Mucosa of rectum (tissue), 2 donors: ENCODE results near the gene ST6GALNAC6.

Experiments
- H3K27ac ChIP-seq, 2 donors: one replicate each; pipeline ENCODE4 v1.7.0; 2013; ENCODE audit warnings: inconsistent platforms in 2 of 2, low read depth in 2 of 2, low read length in 2 of 2
- H3K27me3 ChIP-seq, 2 donors: one replicate each; pipeline ENCODE4 v1.7.0; 2013; ENCODE audit warnings: low read length in 2 of 2; ENCODE audit not compliant: control insufficient read depth in 2 of 2, insufficient read depth in 2 of 2
- H3K36me3 ChIP-seq, 2 donors: one replicate each; pipeline ENCODE4 v1.7.0; 2013; ENCODE audit warnings: low read length in 2 of 2; ENCODE audit not compliant: control insufficient read depth in 2 of 2, insufficient read depth in 2 of 2
- H3K4me1 ChIP-seq, 2 donors: one replicate each; pipeline ENCODE4 v1.7.0; 2013; ENCODE audit warnings: low read length in 2 of 2, mild to moderate bottlenecking in 1 of 2; ENCODE audit not compliant: control insufficient read depth in 2 of 2, insufficient read depth in 2 of 2
- H3K4me3 ChIP-seq, 2 donors: one replicate each; pipeline ENCODE4 v1.7.0; 2013; ENCODE audit warnings: low read length in 2 of 2
- H3K9ac ChIP-seq, 2 donors: one replicate each; pipeline ENCODE4 v1.7.0; 2013; ENCODE audit warnings: low read length in 2 of 2, low read depth in 1 of 2, mild to moderate bottlenecking in 1 of 2
- H3K9me3 ChIP-seq, 2 donors: one replicate each; pipeline ENCODE4 v1.7.0; 2013; ENCODE audit warnings: low read length in 2 of 2; ENCODE audit not compliant: control insufficient read depth in 2 of 2
- donor health status: healthy.
- donor health status: Normal muscosa, but diverticular disease.

The ST6GALNAC6 gene

GRCh38 chr9:127896395-127897192, 2.8 kb downstream of the ST6GALNAC6 start:
- H3K27ac ChIP-seq, result no peak overlapping the region
- peaks cover 21 to 22% of the 10 kb centered on the region in 2 donors for H3K4me1 ChIP-seq
- H3K36me3 ChIP-seq, result peaks cover 42 to 53% of the 10 kb centered on the region in 2 donors
- H3K27me3 ChIP-seq, result no peaks in the 10 kb centered on the region
- no peak overlapping the region for H3K9ac ChIP-seq
- peaks cover 2 to 14% of the 10 kb centered on the region in 2 donors for H3K9me3 ChIP-seq
- no peak overlapping the region for H3K4me3 ChIP-seq

- Histone ChIP-seq H3K9me3 (peaks cover 2 to 14% of the 10 kb centered on the region in 2 donors), H3K9ac (no peak overlapping the region), H3K4me1 (peaks cover 20 to 22% of the 10 kb centered on the region in 2 donors), H3K4me3 (no peak overlapping the region), H3K27me3 (no peaks in the 10 kb centered on the region), H3K36me3 (peaks cover 46 to 57% of the 10 kb centered on the region in 2 donors), H3K27ac (no peak overlapping the region)
These were observed 3.6 kb downstream of the ST6GALNAC6 start for GRCh38 chr9:127895811-127896210.

DNA sequence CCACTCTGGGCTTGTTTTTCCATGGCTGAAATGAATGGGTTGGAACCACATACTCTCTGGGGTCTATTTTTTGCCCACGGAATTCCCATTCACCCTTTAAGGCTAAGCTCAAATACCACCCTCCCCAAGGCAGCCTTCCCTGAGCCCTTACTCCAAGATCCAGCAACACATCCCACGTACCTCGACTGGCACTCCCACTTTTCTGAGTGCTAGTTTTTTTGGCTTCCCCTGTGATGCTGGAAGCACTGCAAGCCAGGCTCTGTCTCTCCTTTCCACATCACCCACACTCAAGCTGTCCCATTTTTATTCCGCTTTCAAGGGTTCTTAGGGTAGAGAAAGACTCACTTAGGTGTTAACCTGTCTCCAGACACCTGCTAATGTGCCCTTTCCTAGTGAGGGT, 6.0 kb downstream of the ST6GALNAC6 start:
- H3K27ac ChIP-seq, result no peak overlapping the region
- H3K36me3 ChIP-seq, result peaks cover 58 to 67% of the 10 kb centered on the region in 2 donors
- peaks cover 9 to 11% of the 10 kb centered on the region in 2 donors for H3K4me1 ChIP-seq
- no peaks in the 10 kb centered on the region for H3K27me3 ChIP-seq
- peaks cover 2 to 14% of the 10 kb centered on the region in 2 donors for H3K9me3 ChIP-seq
- no peak overlapping the region for H3K4me3 ChIP-seq
- no peak overlapping the region for H3K9ac ChIP-seq

DNA sequence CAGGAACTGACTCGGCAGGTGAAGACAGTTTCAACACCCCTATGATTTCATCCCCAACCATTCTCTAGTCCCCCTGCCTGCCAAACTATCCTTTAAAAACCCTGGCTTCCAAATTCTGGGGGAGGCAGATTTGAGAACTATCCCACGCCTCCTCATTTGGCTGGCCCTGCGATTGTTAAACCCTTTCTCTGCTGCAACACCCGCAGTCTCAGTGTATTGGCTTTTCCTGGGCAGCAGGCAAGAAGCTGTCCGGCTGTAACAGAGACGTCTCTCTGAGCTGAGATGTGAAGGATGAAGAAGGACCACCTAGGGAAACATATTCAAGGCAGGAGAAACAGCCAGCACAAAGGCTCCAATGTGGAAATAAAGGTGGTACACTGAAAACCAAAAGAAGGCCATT, 6.6 kb downstream of the ST6GALNAC6 start:
- peaks cover 5 to 10% of the 10 kb centered on the region in 2 donors for H3K4me1 ChIP-seq
- H3K36me3 ChIP-seq, result peaks cover 58 to 68% of the 10 kb centered on the region in 2 donors
- H3K27ac ChIP-seq, result no peak overlapping the region
- no peak overlapping the region for H3K9ac ChIP-seq
- no peaks in the 10 kb centered on the region for H3K27me3 ChIP-seq
- H3K4me3 ChIP-seq, result no peak overlapping the region
- H3K9me3 ChIP-seq, result peaks cover 2 to 14% of the 10 kb centered on the region in 2 donors

DNA sequence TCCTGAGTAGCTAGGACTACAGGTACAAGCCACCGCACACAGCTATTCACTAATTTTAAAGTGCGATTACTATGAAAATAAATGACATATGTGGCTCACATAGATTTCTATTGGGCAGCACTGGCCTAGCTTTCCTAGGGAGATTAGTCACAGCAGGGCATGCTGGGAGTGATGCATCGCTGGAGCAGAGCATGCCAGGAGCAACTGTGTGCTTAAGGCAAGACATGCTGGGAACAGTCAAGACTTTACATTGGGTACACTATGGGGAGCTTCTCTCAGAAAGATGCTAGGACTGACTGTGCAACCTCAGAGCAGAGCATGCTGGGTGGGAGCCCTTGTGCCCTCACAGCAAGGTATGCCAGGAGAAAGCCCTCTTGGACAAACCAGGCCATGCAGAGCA, 9.3 kb downstream of the ST6GALNAC6 start:
- Histone ChIP-seq H3K27ac (no peak overlapping the region), H3K27me3 (no peaks in the 10 kb centered on the region), H3K36me3 (peaks cover 69% of the 10 kb centered on the region in 2 donors), H3K4me1 (no peaks in the 10 kb centered on the region), H3K9ac (no peak overlapping the region), H3K4me3 (no peak overlapping the region), H3K9me3 (peaks cover 2 to 11% of the 10 kb centered on the region in 2 donors)

GRCh38 chr9:127887792-127888191, 11.6 kb downstream of the ST6GALNAC6 start:
- no peaks in the 10 kb centered on the region for H3K9me3 ChIP-seq
- peaks cover 0 to 2% of the 10 kb centered on the region in 2 donors for H3K4me1 ChIP-seq
- H3K27ac ChIP-seq, result no peak overlapping the region
- peaks cover 54 to 58% of the 10 kb centered on the region in 2 donors for H3K36me3 ChIP-seq
- H3K27me3 ChIP-seq, result no peaks in the 10 kb centered on the region
- H3K4me3 ChIP-seq, result no peak overlapping the region
- H3K9ac ChIP-seq, result no peak overlapping the region

- Histone ChIP-seq H3K36me3 (peaks cover 47 to 53% of the 10 kb centered on the region in 2 donors), H3K27ac (no peak overlapping the region)
These were observed 12.9 kb downstream of the ST6GALNAC6 start for GRCh38 chr9:127886401-127886972.

DNA sequence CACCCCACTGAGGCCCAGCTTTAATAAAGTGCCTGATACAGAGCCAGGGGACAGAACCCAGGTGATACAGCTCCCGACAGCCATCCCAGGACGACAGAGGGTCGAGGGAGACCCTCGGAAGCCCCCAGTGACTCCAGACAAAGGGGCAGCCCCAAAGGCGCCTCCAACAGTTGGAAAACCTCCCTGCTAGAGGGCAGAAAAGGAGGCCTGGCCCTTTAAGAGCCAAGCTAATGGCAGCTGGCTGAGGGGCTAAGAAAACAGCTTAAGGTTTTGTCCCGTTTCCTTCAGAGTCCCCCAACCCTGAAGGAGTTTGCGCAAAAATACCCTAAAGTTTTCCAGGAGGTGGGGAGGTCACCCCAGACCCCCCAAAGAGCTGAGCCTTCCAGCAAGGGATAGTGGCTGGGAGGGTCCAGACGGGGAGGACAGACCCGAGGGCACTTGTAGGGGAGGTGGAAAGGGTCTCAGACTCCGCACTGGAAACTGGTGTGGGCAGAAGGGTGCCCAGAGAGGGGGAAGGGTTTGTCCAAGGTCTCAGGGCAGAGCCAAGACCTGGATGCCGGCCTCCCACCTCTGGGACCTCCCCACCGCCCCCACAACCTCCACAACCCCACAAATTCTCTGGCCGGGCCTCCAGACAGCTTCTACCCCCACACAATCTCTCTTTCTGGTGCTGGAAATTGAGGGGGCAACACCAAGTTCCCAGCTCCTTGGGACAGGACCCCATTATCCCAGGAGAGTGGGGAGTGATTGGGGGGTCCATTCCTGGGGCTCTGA, 13.7 kb downstream of the ST6GALNAC6 start:
- no peaks in the 10 kb centered on the region for H3K9me3 ChIP-seq
- peaks cover 42 to 48% of the 10 kb centered on the region in 2 donors for H3K36me3 ChIP-seq
- no peak overlapping the region for H3K4me3 ChIP-seq
- H3K4me1 ChIP-seq, result peaks cover 3% of the 10 kb centered on the region in 2 donors
- no peak overlapping the region for H3K9ac ChIP-seq
- no peaks in the 10 kb centered on the region for H3K27me3 ChIP-seq
- H3K27ac ChIP-seq, result no peak overlapping the region

More at GRCh38 chr9:127886401-127886972, 12.9 kb downstream of the ST6GALNAC6 start:
- Histone ChIP-seq H3K27me3 (no peaks in the 10 kb centered on the region), H3K4me3 (no peak overlapping the region), H3K4me1 (peaks cover 3% of the 10 kb centered on the region in 2 donors), H3K9ac (no peak overlapping the region), H3K9me3 (no peaks in the 10 kb centered on the region)

- Histone ChIP-seq H3K9ac (no peak overlapping the region), H3K9me3 (no peaks in the 10 kb centered on the region), H3K4me1 (peaks cover 3% of the 10 kb centered on the region in 2 donors), H3K27ac (no peak overlapping the region), H3K36me3 (peaks cover 36 to 42% of the 10 kb centered on the region in 2 donors), H3K27me3 (no peaks in the 10 kb centered on the region), H3K4me3 (no peak overlapping the region)
These were observed 14.4 kb downstream of the ST6GALNAC6 start for GRCh38 chr9:127884976-127885490.
